Adipose tissue (tissue), 3 donors: Measurements from ENCODE around the gene UBXN10. TPM values are rescaled to one million over a fixed set of nuclear protein-coding genes. Genes with fewer than 3 reads are reported as not detected.

Source experiments
- H3K27ac ChIP-seq: one replicate; pipeline ENCODE4 v1.5.1; 2013; ENCODE audit warnings: low read depth, low read length
- WGBS, 3 donors: extraction: QIAGEN DNeasy Blood & Tissue Kit; methylation state at CpG; one replicate each; pipeline ENCODE4 v1.1.7; 2013; 5-methylcytosine and 5-hydroxymethylcytosine counted together
- polyA plus RNA-seq, 3 donors: library from polyadenylated mRNA; stranded (reverse); fragments of 200-250 nt; gene quantifications; one replicate each; pipeline ENCODE4 v1.2.3, GENCODE V29; 2013
- donor health status: healthy with polysubstance abuse.
- donor health status: Bipolar disorder and iron deficiency.
- donor health status: healthy.

Gene UBXN10, protein sequence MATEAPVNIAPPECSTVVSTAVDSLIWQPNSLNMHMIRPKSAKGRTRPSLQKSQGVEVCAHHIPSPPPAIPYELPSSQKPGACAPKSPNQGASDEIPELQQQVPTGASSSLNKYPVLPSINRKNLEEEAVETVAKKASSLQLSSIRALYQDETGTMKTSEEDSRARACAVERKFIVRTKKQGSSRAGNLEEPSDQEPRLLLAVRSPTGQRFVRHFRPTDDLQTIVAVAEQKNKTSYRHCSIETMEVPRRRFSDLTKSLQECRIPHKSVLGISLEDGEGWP
- under 1 TPM; 0.24 to 0.68 (median 0.34) TPM for polyA plus RNA-seq

DNA sequence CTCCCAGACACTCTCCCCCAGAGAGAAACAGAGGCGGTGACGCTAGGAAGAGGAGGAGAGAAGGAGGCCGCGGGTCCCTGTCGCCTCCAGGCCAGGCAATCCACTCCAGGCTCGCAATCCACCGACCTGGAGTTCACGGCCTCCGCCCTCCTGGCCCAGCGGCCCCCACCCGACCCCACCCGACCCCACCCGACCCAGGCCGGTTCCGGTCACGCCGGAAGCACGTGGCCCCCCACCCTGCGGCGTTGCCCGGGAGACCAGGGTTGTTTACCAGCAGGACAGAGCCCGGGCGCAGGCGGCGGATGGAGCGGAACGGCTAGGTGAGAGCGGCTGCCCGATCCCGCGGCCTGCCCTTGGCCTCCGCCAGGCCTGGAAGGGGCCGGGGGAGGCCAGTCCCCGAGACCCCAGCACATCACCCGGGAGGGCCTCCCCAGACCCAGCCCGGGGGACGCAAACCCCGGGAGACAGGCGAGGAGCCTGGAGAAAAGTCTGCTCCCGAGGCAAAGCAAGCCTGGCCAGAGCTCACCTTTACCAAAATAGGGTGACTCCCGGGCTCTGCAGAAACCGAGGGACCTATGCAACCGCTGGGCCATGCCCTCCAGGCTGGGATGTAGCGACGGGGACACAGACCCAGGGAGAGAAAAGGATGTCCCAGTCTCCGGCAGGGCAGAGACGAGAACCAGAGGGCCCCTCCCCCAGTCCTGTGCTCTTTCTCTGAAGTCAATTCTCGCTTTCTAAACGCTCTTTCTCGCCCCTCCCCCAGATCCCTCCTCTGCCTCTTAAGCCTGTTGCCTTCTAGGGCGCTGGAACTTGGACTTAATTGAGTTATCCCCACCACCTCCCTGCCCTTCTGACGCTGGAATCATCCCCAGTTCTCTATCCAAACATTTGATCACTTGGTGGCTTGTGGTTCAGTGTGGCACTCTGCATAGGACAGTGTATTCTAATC, at the start of gene UBXN10, which contains the start of gene PLA2G2C:
TSS of gene UBXN10 (plus strand) at position 263 of the 949 bp plus-strand sequence. CDS start 4,466 bp downstream, outside the sequence.
TSS of gene PLA2G2C (minus strand) at position 685 of the 949 bp plus-strand sequence. CDS start 9,155 bp downstream, outside the sequence.
- H3K27ac ChIP-seq, result no peak within 1 kb of the TSS
- WGBS, 3 donors, result 1 to 3% (median 2%) methylated on average over 37 to 52 of the region's 52 CpGs

DNA sequence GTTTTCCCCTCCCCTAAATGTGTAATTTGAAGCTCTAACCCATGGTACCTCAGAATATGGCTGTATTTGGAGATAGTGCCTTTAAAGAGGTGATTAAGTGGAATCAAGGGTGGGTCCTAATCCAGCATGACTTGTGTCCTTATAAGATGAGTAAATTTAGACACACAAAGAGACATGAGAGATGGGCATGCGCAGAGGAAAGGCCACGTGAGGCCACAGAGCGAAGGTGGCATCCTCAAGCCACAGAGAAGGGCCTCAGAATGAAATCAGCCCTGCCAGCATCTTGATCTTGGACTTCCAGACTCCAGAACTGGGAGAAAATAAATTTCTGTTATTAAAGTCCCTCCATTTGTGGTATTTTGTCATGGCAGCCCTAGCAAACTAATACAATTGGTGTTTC, 49.6 kb upstream of the UBXN10 start:
- 91 to 97% (median 93%) methylated on average over 3 of the region's 3 CpGs for WGBS, 3 donors
- H3K27ac ChIP-seq, result no peak overlapping the region

- 84 to 97% (median 90%) methylated on average over 4 of the region's 4 CpGs for WGBS, 3 donors
- H3K27ac ChIP-seq, result no peak overlapping the region
Observed at GRCh38 chr1:20137055-20137454, 48.8 kb upstream of the UBXN10 start.

- 74 to 83% (median 82%) methylated on average over 1 of the region's 1 CpG for WGBS, 3 donors
- H3K27ac ChIP-seq, result no peak overlapping the region
Observed at GRCh38 chr1:20137604-20138003, 48.3 kb upstream of the UBXN10 start.

- H3K27ac ChIP-seq, result no peak overlapping the region
- WGBS, 3 donors, result 81 to 94% (median 89%) methylated on average over 6 of the region's 6 CpGs
Observed at GRCh38 chr1:20138346-20138745, 47.5 kb upstream of the UBXN10 start.

DNA sequence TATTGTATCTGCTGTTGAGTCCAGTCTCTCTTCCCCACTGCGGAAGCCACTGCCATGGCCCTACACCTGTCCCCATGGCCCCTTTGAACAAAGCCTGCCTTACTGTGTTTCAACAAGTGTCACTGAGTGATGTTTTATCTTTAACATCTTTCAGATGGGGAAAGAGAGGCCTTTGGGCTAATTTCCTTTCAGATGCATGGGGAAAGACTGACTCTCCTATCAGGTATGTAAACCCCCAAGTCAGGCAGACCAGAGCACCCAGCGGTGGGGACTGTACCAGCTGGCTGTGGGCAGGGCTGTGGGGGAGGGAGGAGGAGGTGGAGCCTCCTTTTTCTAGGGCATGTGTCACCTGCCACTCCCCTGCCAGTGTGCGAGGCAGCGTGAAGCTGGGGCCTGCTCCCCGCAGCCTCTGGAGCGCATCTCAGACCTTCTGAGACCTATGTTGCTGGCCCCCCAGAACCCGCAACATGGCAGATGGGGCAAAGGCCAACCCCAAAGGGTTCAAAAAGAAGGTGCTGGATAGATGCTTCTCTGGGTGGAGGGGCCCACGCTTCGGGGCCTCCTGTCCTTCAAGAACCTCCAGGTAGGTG, 46.8 kb upstream of the UBXN10 start, which contains the start of gene PLA2G2F:
TSS of gene PLA2G2F (plus strand) at position 363 of the 590 bp plus-strand sequence. CDS start at position 468, 105 bp downstream.
- 88 to 94% (median 93%) methylated on average over 9 of the region's 9 CpGs for WGBS, 3 donors
- H3K27ac ChIP-seq, result no peak within 1 kb of the TSS

GRCh38 chr1:20139776-20140612, 45.9 kb upstream of the UBXN10 start:
- 76 to 80% (median 79%) methylated on average over 13 of the region's 13 CpGs for WGBS, 3 donors

DNA sequence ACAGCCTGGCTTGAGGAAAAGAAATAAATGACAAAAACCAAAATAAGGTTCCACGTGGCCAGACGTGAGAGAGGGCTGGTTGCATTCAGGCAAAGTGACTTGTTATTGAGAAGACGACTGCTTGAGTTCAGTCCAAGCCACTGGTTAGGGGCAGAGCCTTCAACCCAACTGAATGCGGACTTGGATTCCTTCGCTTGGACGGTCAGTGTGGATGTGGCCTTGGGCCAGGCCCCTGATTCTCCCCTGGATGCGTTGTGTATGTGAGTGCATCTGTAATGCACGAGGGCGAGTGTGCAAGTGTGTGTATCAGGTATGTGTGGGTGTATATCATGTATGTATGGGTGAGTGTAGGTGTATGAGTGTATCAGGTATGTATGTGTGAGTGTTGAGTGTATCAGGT, 44.9 kb upstream of the UBXN10 start:
- 77 to 88% (median 85%) methylated on average over 9 of the region's 9 CpGs for WGBS, 3 donors
- H3K27ac ChIP-seq, result no peak overlapping the region

More at GRCh38 chr1:20139776-20140612, 45.9 kb upstream of the UBXN10 start:
- H3K27ac ChIP-seq, result no peak overlapping the region

- 82 to 90% (median 84%) methylated on average over 4 to 7 of the region's 7 CpGs for WGBS, 3 donors
- H3K27ac ChIP-seq, result no peak overlapping the region
Observed at GRCh38 chr1:20141466-20141865, 44.4 kb upstream of the UBXN10 start.

GRCh38 chr1:20142001-20142710, 43.7 kb upstream of the UBXN10 start:
- no peak overlapping the region for H3K27ac ChIP-seq
- 84 to 89% (median 84%) methylated on average over 13 of the region's 13 CpGs for WGBS, 3 donors

GRCh38 chr1:20143318-20143717, 42.6 kb upstream of the UBXN10 start:
- H3K27ac ChIP-seq, result no peak overlapping the region
- WGBS, 3 donors, result 79 to 89% (median 89%) methylated on average over 8 of the region's 8 CpGs

- 52 to 82% (median 78%) methylated on average over 13 of the region's 13 CpGs for WGBS, 3 donors
- no peak overlapping the region for H3K27ac ChIP-seq
Observed at GRCh38 chr1:20143734-20144565, 41.9 kb upstream of the UBXN10 start.

DNA sequence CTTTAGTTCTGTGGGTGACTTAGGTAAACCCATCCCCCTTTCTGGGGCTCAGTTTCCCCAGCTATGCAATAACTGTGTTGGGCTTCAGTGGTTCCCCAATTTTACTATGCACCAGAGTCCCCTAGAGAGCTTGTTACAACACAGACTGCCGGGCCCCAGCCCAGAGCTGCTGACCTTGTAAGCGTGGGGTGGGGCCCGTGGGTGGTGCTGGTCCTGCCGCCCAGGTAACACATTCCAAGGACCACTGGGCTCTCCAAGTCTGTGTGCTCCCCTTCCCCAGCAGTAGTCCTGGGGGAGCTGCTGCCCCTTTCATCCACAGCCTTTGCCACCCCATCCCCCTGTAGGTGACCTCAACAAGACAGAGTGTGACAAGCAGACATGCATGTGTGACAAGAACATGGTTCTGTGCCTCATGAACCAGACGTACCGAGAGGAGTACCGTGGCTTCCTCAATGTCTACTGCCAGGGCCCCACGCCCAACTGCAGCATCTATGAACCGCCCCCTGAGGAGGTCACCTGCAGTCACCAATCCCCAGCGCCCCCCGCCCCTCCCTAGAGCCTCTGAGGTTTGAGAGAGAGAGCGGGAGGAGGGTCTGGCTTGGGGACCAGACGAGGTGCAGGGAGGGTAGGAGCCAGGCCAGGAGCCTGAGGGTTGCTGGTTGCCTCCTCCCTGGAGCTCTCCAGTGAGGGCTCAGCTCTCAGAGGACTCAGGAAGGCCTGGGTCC, 37.9 kb upstream of the UBXN10 start:
- no peak overlapping the region for H3K27ac ChIP-seq
- 66 to 86% (median 81%) methylated on average over 13 of the region's 13 CpGs for WGBS, 3 donors

DNA sequence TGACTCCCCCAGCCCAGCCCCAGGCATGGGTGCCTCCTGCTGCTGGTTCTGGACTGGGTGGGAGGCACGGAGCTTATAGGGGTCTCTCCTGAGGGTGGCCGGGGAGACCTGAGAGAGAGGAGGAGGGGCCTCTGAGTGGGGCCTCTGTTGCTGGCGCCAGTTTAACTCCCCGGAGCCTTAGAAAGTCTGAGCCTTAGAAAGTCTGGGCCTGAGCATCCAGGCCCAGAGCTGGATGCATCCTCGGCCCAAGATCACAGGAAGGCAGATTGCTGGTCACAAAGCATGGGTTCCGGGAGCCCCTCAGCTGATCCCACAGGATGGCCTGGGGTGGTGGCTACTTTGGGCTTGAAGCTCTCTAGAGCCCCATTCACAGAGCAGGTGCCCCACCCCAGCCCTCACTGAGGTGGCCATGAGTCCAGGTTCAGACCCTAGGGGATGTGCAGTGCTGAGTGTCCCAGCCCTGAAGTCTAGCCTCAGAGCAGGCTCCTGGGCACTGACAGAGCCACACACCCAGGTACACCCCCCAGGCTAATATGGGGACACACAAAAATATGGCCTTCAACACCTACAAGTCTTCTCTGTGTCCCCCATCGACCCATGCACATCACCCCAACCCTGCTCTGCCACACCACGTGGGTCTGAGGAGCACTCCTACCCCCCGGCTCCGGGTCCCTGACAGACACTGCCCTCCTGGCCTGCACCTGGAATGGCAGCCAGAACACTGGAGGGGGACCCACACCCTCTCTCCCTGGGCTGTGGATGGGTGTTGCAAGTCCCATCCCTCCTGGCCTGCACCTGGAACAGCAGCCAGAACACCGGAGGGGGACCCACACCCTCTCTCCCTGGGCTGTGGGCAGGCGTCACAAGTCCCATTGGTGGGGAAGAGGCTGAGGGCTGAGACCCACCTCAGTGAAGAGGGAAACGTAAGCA, 37.1 kb upstream of the UBXN10 start:
- H3K27ac ChIP-seq, result no peak overlapping the region
- WGBS, 3 donors, result 84 to 93% (median 88%) methylated on average over 12 to 13 of the region's 13 CpGs
